AG09309 (cell line): ENCODE data around the gene KRT6B.
A peak's percentile ranks its signal among the peaks of the same experiment; 100 is the strongest.

Source experiments
- DNase-seq: peaks from one replicate; pipeline ENCODE4 v3.0.0-alpha.2; 2010; ENCODE audit warnings: low read depth
- H3K4me3 ChIP-seq: 2 replicates; pipeline ENCODE4 v1.5.1; 2011; ENCODE audit warnings: mild to moderate bottlenecking, low read depth, low read length, moderate library complexity; ENCODE audit not compliant: control insufficient read depth
- CTCF ChIP-seq: IDR thresholded peaks from 2 replicates; pipeline ENCODE4 v1.5.1; 2011; ENCODE audit warnings: mild to moderate bottlenecking, low read depth, low read length, inconsistent platforms; ENCODE audit not compliant: insufficient read depth, control insufficient read depth; ENCODE audit errors: missing control alignments

KRT6B gene

GRCh38 chr12:52419656-52420055 lies 32.3 kb downstream of the KRT6B start:
- no peak for DNase-seq
- TF ChIP-seq CTCF: no peak
- H3K4me3 ChIP-seq: no peak overlapping the region

- no peak overlapping the region for H3K4me3 ChIP-seq
- no peak for TF ChIP-seq CTCF
- DNase-seq: no peak
Observed at GRCh38 chr12:52418576-52419110, 33.3 kb downstream of the KRT6B start.

- DNase-seq: no peak
- TF ChIP-seq CTCF: no peak
- H3K4me3 ChIP-seq: no peak overlapping the region
Observed at GRCh38 chr12:52417740-52418139, 34.2 kb downstream of the KRT6B start.

GRCh38 chr12:52416795-52417194 lies 35.2 kb downstream of the KRT6B start:
- no peak for DNase-seq
- H3K4me3 ChIP-seq: no peak overlapping the region
- no peak for TF ChIP-seq CTCF

- DNase-seq: peak; percentile 55
- H3K4me3 ChIP-seq: no peak overlapping the region
- no peak for TF ChIP-seq CTCF
Observed at GRCh38 chr12:52415870-52416750, 35.8 kb downstream of the KRT6B start.

GRCh38 chr12:52414936-52415335 lies 37.0 kb downstream of the KRT6B start:
- no peak overlapping the region for H3K4me3 ChIP-seq
- TF ChIP-seq CTCF: no peak
- no peak for DNase-seq
